Left lung (tissue), 10 donors: ENCODE results near the gene BTNL8. TPM values are rescaled to one million over a fixed set of nuclear protein-coding genes. Genes with fewer than 3 reads are reported as not detected.

Source experiments
- ATAC-seq: fragments of 200-7000 bp; cut with Tn5 transposase; one replicate; pipeline ENCODE4 v1.9.1; 2020; ENCODE audit warnings: moderate library complexity
- DNase-seq, 4 donors: peaks; one replicate each; pipeline ENCODE4 v3.0.0-alpha.2; 2013 to 2020
- H3K27ac ChIP-seq, 2 donors: fragments of 200-600 bp; sonication (generic) in 1 of 2; one replicate each; pipeline versions ENCODE4 v1.5.0 to v1.8.0; 2020 to 2021
- H3K27me3 ChIP-seq, 2 donors: fragments of 200-600 bp; sonication (generic) in 1 of 2; one replicate each; pipeline versions ENCODE4 v1.5.0 to v1.8.0; 2020 to 2021
- H3K36me3 ChIP-seq, 2 donors: fragments of 200-600 bp; sonication (generic) in 1 of 2; one replicate each; pipeline versions ENCODE4 v1.5.0 to v1.8.0; 2020 to 2021
- H3K4me1 ChIP-seq, 2 donors: fragments of 200-600 bp; one replicate each; pipeline ENCODE4 v1.8.0; 2021
- H3K4me3 ChIP-seq, 2 donors: fragments of 200-600 bp; sonication (generic) in 1 of 2; one replicate each; pipeline versions ENCODE4 v1.5.0 to v1.8.0; 2020 to 2021; ENCODE audit warnings: mild to moderate bottlenecking in 1 of 2
- H3K9me3 ChIP-seq, 2 donors: fragments of 200-600 bp; sonication (generic) in 1 of 2; one replicate each; pipeline versions ENCODE4 v1.5.0 to v1.8.0; 2020 to 2021
- CTCF ChIP-seq, 2 donors: fragments of 200-600 bp; sonication (generic) in 1 of 2; IDR thresholded peaks; one replicate each; pipeline versions ENCODE4 v1.5.0 to v1.8.0; 2021; ENCODE audit warnings: antibody characterized with exemption in 2 of 2
- intact Hi-C, 2 donors: fragments of 100-400 bp; cut with DNase I; formaldehyde crosslinking; loops; one replicate each; pipeline versions ENCODE4 v1.11.2 to v1.14.2; 2022
- polyA plus RNA-seq, 6 donors: library from polyadenylated mRNA; unstranded; fragments of 120-200 nt; gene quantifications; one replicate each; pipeline ENCODE4 v1.2.1, GENCODE V29; 2013; ENCODE audit not compliant: insufficient read length in 6 of 6
- total RNA-seq, 2 donors: library from RNA; stranded (reverse); fragmentation: NEBNext Ultra II Directional; extraction: Animal tissue kit (Norgen Biotek cat#: 25700); gene quantifications; one replicate each; pipeline ENCODE4 v1.2.1, GENCODE V29; 2021
- donor health status: DM: no; HTN: yes; CAD: no.
- donor health status: DM: no; HTN: no; CAD: no.

The BTNL8 gene
- total and polyA plus RNA-seq, 8 donors, result 0.47 to 1.8 (median 0.81) TPM

- DNase-seq (no peak), ATAC-seq (no peak)
- Histone ChIP-seq H3K4me1 (no peaks in the 10 kb centered on the region), H3K9me3 (no peaks in the 10 kb centered on the region), H3K27me3 (no peaks in the 10 kb centered on the region), H3K36me3 (no peaks in the 10 kb centered on the region), H3K4me3 (no peak overlapping the region), H3K27ac (no peak overlapping the region)
- no peak for TF ChIP-seq CTCF (IDR thresholded peaks at IDR 0.05)
- intact Hi-C loops, result no loop called here
Measured at GRCh38 chr5:180959661-180960060, 60.7 kb downstream of the BTNL8 start.

- H3K9me3 ChIP-seq, result no peaks in the 10 kb centered on the region
- H3K27ac ChIP-seq, result no peak overlapping the region
- no peaks in the 10 kb centered on the region for H3K27me3 ChIP-seq
- no peak overlapping the region for H3K4me3 ChIP-seq
- TF ChIP-seq CTCF (IDR thresholded peaks at IDR 0.05), result no peak
- intact Hi-C loops, result no loop called here
- no peaks in the 10 kb centered on the region for H3K4me1 ChIP-seq
- no peak for ATAC-seq
- no peak for DNase-seq
- no peaks in the 10 kb centered on the region for H3K36me3 ChIP-seq
Measured at GRCh38 chr5:180960209-180960608, 61.2 kb downstream of the BTNL8 start.

- DNase-seq (no peak), ATAC-seq (no peak)
- H3K4me1 ChIP-seq, result no peaks in the 10 kb centered on the region
- no peak overlapping the region for H3K4me3 ChIP-seq
- H3K27ac ChIP-seq, result no peak overlapping the region
- no peaks in the 10 kb centered on the region for H3K27me3 ChIP-seq
- intact Hi-C loops, result no loop called here
- no peaks in the 10 kb centered on the region for H3K36me3 ChIP-seq
- no peaks in the 10 kb centered on the region for H3K9me3 ChIP-seq
- TF ChIP-seq CTCF (IDR thresholded peaks at IDR 0.05), result no peak
Measured at GRCh38 chr5:180969406-180969805, 70.4 kb downstream of the BTNL8 start.

GRCh38 chr5:180970336-180970735 lies 71.4 kb downstream of the BTNL8 start:
- no peak for ATAC-seq
- Histone ChIP-seq H3K9me3 (no peaks in the 10 kb centered on the region), H3K27me3 (no peaks in the 10 kb centered on the region), H3K4me3 (no peak overlapping the region), H3K27ac (no peak overlapping the region), H3K4me1 (no peaks in the 10 kb centered on the region), H3K36me3 (no peaks in the 10 kb centered on the region)
- TF ChIP-seq CTCF (IDR thresholded peaks at IDR 0.05), result no peak
- intact Hi-C loops, result no loop called here
- no peak for DNase-seq

DNA sequence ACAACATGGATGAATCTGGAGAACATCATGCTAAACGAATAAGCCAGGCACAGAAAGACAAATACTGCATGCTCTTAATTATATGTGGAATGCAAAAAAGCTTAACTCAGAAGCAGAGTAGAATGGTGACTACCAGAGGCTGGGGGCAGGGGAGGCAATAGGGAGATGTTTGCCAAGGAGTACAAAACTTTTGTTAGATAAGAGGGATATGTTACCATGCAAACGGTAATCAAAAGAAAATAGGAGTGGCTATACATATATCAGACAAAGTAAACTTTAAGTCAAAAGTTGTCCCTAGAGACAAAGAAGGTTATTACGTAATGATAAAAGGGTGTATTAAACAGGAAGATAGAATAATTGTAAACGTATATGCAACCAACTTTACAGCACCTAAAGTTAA lies 71.9 kb downstream of the BTNL8 start:
- Histone ChIP-seq H3K36me3 (no peaks in the 10 kb centered on the region), H3K27ac (no peak overlapping the region), H3K4me1 (no peaks in the 10 kb centered on the region), H3K27me3 (no peaks in the 10 kb centered on the region), H3K4me3 (no peak overlapping the region), H3K9me3 (no peaks in the 10 kb centered on the region)
- ATAC-seq (no peak), DNase-seq (no peak)
- intact Hi-C loops, result no loop called here
- no peak for TF ChIP-seq CTCF (IDR thresholded peaks at IDR 0.05)
